DOHH2 (cell line): ENCODE data around the gene PVALEF.

Experiments used
- H3F3A ChIP-seq: fragments of 200-600 bp; sonication (generic), shearing (Covaris generic); 2 replicates; pipeline ENCODE4 v1.6.0; 2016; ENCODE audit warnings: antibody characterized with exemption, mild to moderate bottlenecking; ENCODE audit not compliant: control insufficient read depth, insufficient read depth
- H3K27ac ChIP-seq: fragments of 200-600 bp; sonication (generic); 2 replicates; pipeline ENCODE4 v1.5.1; 2014; ENCODE audit warnings: low read depth, mild to moderate bottlenecking, low read length, moderate library complexity
- H3K27me3 ChIP-seq: fragments of 200-600 bp; sonication (generic); 2 replicates; pipeline ENCODE4 v1.6.1; 2014; ENCODE audit warnings: mild to moderate bottlenecking, low read length, mixed read lengths; ENCODE audit not compliant: control insufficient read depth
- H3K36me3 ChIP-seq: fragments of 200-600 bp; sonication (generic); 2 replicates; pipeline ENCODE4 v1.6.1; 2014; ENCODE audit warnings: mild to moderate bottlenecking, low read length, moderate library complexity, mixed read lengths; ENCODE audit not compliant: control insufficient read depth
- H3K4me1 ChIP-seq: fragments of 200-600 bp; sonication (generic); 2 replicates; pipeline ENCODE4 v1.6.1; 2014; ENCODE audit warnings: mild to moderate bottlenecking, low read length, mixed read lengths; ENCODE audit not compliant: control insufficient read depth
- H3K4me2 ChIP-seq: fragments of 200-600 bp; sonication (generic); 2 replicates; pipeline ENCODE4 v1.6.0; 2014; ENCODE audit warnings: mild to moderate bottlenecking, low read length, moderate library complexity
- H3K4me3 ChIP-seq: fragments of 200-600 bp; sonication (generic); 2 replicates; pipeline ENCODE4 v1.5.1; 2014; ENCODE audit warnings: mild to moderate bottlenecking, low read length, mixed read lengths
- H3K79me2 ChIP-seq: fragments of 200-600 bp; sonication (generic); 2 replicates; pipeline ENCODE4 v1.6.1; 2014; ENCODE audit warnings: mild to moderate bottlenecking, low read length, mixed read lengths; ENCODE audit not compliant: control insufficient read depth
- H3K9me2 ChIP-seq: fragments of 200-600 bp; sonication (generic); replicated peaks from 2 replicates; pipeline ENCODE4 v1.6.1; 2014; ENCODE audit warnings: mild to moderate bottlenecking, low read length, mixed read lengths; ENCODE audit not compliant: control insufficient read depth
- H3K9me3 ChIP-seq: fragments of 200-600 bp; sonication (generic); 2 replicates; pipeline ENCODE4 v1.6.1; 2014; ENCODE audit warnings: antibody characterized with exemption, low read length, mixed read lengths; ENCODE audit not compliant: control insufficient read depth, insufficient read depth
- H4K20me1 ChIP-seq: fragments of 200-600 bp; sonication (generic); 2 replicates; pipeline ENCODE4 v1.6.0; 2014; ENCODE audit warnings: low read depth, mild to moderate bottlenecking, antibody characterized with exemption, low read length, moderate library complexity; ENCODE audit not compliant: control insufficient read depth, insufficient read depth
- EZH2phosphoT487 ChIP-seq: fragments of 200-600 bp; sonication (generic); IDR thresholded peaks from 2 replicates; pipeline ENCODE4 v1.6.1; 2017; ENCODE audit warnings: borderline replicate concordance, mild to moderate bottlenecking, antibody characterized with exemption, low read length, moderate library complexity, mixed read lengths
- TF ChIP-seq, protein P1 (sequence below): fragments of 200-600 bp; sonication (generic); IDR thresholded peaks from one replicate; pipeline ENCODE4 v1.5.1; 2014; ENCODE audit warnings: antibody characterized with exemption, mild to moderate bottlenecking, low read depth, low read length; ENCODE audit not compliant: poor library complexity, severe bottlenecking

The PVALEF gene

GRCh38 chr17:81195941-81196495 lies 30.7 kb downstream of the PVALEF start:
- Histone ChIP-seq H3K27me3 (no peaks in the 10 kb centered on the region), H3K79me2 (no peaks in the 10 kb centered on the region), H3F3A (no peaks in the 10 kb centered on the region), H4K20me1 (no peaks in the 10 kb centered on the region), H3K9me2 (no peaks in the 10 kb centered on the region), H3K4me1 (peaks cover 1% of the 10 kb centered on the region), H3K9me3 (no peaks in the 10 kb centered on the region), H3K4me3 (no peak overlapping the region), H3K27ac (no peak overlapping the region), H3K36me3 (no peaks in the 10 kb centered on the region), H3K4me2 (no peak overlapping the region)
- TF ChIP-seq, protein P1, sequence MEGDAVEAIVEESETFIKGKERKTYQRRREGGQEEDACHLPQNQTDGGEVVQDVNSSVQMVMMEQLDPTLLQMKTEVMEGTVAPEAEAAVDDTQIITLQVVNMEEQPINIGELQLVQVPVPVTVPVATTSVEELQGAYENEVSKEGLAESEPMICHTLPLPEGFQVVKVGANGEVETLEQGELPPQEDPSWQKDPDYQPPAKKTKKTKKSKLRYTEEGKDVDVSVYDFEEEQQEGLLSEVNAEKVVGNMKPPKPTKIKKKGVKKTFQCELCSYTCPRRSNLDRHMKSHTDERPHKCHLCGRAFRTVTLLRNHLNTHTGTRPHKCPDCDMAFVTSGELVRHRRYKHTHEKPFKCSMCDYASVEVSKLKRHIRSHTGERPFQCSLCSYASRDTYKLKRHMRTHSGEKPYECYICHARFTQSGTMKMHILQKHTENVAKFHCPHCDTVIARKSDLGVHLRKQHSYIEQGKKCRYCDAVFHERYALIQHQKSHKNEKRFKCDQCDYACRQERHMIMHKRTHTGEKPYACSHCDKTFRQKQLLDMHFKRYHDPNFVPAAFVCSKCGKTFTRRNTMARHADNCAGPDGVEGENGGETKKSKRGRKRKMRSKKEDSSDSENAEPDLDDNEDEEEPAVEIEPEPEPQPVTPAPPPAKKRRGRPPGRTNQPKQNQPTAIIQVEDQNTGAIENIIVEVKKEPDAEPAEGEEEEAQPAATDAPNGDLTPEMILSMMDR: no peak
- no peak for TF ChIP-seq EZH2phosphoT487

DNA sequence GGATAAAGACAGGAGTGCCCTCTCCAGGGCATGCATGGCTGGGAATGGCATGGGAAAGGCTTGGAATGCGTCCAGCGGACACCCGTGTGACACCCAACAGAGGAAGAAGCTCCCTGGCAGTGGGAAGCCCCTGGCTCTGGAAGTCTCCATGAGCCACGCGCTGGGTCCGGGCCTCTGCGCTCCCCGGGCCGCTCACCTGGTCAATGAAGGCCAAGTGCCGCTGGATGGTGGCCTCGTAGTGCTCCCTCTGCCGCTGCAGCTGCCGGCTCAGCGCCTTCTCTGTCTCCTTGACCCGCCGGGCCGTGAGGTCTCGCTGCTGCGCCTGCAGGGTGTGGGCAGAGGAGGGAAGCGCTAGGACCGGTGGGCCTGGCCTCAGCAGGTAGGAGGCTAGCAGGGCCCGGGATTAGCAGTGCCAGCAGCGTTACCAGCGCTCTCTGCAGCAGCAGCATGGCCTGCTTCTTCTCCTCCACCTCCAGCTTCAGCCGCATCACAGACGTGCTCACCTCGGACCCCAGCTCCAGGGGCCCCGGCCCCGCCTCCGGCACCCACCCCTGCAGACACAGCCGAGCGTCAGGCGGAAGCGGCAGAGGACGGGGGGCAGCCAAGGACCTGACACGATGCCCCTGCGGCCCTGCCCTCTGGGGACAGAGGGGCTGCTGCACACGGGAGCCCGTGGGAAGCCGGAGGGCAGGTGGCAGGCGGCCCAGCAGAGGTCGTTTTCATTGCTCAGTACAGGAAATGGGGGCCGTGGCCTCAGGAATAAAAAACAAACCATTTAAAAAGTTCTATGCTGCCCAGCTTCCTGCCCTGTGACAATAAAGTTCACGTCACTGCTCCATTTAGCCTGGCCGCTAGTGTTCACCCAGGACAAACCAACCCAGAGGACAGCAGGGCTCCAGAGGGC lies 31.4 kb downstream of the PVALEF start:
- Histone ChIP-seq H3F3A (no peaks in the 10 kb centered on the region), H3K79me2 (no peaks in the 10 kb centered on the region), H3K9me2 (no peaks in the 10 kb centered on the region), H3K4me1 (peaks cover 6% of the 10 kb centered on the region), H4K20me1 (no peaks in the 10 kb centered on the region), H3K9me3 (no peaks in the 10 kb centered on the region), H3K27ac (no peak overlapping the region), H3K4me2 (no peak overlapping the region), H3K27me3 (no peaks in the 10 kb centered on the region), H3K4me3 (no peak overlapping the region), H3K36me3 (no peaks in the 10 kb centered on the region)
- TF ChIP-seq, protein P1: no peak
- TF ChIP-seq EZH2phosphoT487: no peak

GRCh38 chr17:81197409-81197795 lies 32.1 kb downstream of the PVALEF start:
- Histone ChIP-seq H3K9me2 (no peaks in the 10 kb centered on the region), H3K4me3 (no peak overlapping the region), H4K20me1 (no peaks in the 10 kb centered on the region), H3K27ac (no peak overlapping the region), H3K4me1 (peaks cover 6% of the 10 kb centered on the region), H3K27me3 (no peaks in the 10 kb centered on the region), H3F3A (no peaks in the 10 kb centered on the region), H3K9me3 (no peaks in the 10 kb centered on the region), H3K79me2 (no peaks in the 10 kb centered on the region), H3K36me3 (no peaks in the 10 kb centered on the region), H3K4me2 (no peak overlapping the region)
- no peak for TF ChIP-seq EZH2phosphoT487
- TF ChIP-seq, protein P1: no peak
